Activated CD4-positive, alpha-beta T cell treated with anti-CD3 and anti-CD28 coated beads for 48 hours (primary cell): ENCODE results near the gene DMKN.

ENCODE experiments used
- DNase-seq: peaks from one replicate; pipeline ENCODE4 v3.0.0-alpha.2; 2020

The DMKN gene

GRCh38 chr19:35460608-35461007 is 52.8 kb downstream of the DMKN start:
- DNase-seq: peak; percentile 8

GRCh38 chr19:35459414-35460082 is 53.9 kb downstream of the DMKN start:
- DNase-seq: no peak

- DNase-seq: no peak
These were observed 54.6 kb downstream of the DMKN start for GRCh38 chr19:35458731-35459391.

- no peak for DNase-seq
These were observed 55.3 kb downstream of the DMKN start for GRCh38 chr19:35458192-35458591.

GRCh38 chr19:35457173-35457572 is 56.3 kb downstream of the DMKN start:
- no peak for DNase-seq

DNA sequence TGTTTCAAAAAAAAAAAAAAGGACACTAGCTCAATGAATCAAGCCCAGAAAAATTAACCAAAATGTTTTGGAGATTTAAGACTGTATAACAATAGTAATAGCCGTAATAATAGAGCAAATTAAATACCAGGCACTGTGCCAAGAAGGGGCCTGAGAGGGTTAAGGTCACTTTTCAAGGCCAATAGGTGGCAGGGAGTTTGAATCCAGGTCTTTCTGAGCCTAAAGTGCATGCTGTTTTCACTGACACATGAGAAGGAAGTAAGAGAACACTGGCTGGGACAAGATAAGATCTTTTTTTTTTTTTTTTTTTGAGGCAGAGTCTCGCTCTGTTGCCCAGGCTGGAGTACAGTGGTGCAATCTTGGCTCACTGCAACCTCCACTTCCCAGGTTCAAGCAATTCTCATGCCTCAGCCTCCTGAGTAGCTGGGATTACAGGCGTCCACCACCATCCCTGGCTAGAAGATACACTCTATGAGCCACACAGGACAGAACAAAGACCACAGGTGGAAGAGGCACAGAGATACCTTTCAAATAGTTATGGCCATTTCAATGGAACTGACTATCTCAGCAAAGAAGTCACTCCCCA is 57.7 kb downstream of the DMKN start:
- DNase-seq: no peak

- DNase-seq: no peak
These were observed 58.8 kb downstream of the DMKN start for GRCh38 chr19:35454663-35455062.

DNA sequence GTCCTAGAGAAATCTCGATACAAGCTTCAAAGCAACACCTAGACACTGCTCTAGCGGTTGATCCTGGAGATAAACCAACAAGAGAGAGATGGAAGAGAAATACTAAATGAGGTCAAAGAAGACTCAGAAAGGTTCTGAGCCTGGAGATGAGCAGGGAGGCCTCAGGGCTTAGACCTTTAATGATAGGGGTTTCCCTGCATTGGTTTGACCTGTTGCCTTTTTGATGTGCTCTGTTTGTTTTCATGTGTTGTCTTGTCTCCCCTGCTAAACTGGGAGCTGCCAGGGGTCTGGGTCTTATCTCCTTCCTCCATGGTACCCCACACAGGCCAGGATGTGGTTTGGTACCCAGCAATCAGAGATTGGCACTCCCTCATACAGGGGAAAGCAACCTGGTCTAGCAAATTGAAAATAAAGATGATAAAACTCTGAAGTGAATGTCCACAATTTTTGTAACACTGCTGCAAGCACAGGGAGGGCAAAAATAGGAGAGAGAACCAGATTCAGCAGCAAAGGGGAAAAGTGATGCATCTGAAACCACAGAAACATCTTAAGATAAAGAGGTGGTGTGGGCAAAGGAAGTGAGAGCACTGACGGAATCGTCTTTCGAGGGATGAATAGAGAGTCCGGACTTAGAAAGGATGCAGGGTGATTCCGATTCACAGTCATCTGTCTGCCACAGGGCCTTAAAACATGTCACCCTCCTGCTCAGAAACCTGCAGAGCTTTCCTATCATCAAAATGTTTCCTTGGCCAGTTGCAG is 61.9 kb downstream of the DMKN start:
- peak; percentile 41 for DNase-seq

- no peak for DNase-seq
These were observed 63.9 kb downstream of the DMKN start for GRCh38 chr19:35449359-35450043.

DNA sequence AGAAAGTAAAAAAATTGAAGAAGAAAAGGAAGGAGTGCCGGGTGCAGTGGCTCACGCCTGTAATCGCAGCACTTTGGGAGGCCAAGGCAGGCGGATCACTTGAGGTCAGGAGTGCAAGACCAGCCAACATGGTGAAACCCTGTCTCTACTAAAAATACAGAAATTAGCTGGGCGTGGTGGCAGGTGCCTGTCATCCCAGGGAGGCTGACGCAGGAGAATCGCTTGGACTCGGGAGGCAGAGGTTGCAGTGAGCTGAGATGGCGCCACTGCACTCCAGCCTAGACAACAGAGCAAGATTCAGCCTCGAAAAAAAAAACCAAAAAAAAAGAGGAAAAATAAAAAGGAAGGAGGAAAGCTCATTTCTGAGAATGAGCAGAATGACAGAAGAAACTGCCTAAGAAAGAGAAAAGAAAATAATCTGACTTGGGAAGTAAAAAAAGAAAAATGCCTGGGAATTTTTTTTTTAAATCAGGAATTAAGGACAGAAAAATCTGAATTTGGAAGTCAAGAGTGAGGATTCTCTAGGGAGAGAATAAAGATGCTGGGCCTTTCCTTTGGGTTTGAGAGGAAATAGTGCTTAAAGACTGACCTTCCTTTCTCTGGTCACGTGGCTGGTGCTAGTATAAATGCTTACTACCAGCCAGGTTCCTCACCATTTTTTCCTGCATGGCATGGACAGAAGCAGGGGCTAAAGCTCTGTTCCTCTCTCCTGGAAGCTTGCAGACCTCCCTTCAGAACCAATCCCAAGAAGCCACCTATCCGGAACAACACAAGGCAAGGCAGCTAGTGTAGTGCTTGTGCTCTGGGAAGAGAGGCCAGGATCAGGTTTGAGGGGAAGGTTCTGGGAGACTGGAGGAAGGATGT is 65.6 kb downstream of the DMKN start, which contains the start of gene FFAR2:
Gene FFAR2 (plus strand): TSS at position 652 of the 864 bp plus-strand sequence. CDS start 1,458 bp downstream, outside the sequence.
- DNase-seq: no peak
